Suprapubic skin (tissue), 3 donors: ENCODE measurements around the gene CLCF1.

Experiments used
- POLR2AphosphoS5 ChIP-seq, 3 donors: sonication (generic); formaldehyde crosslinking; IDR thresholded peaks; one replicate each; pipeline ENCODE4 v1.6.1; 2017; ENCODE audit warnings: antibody characterized with exemption in 3 of 3
- TF ChIP-seq, protein P1 (sequence below), 2 donors: fragments of 200-600 bp in 1 of 2; fragments of 450-650 bp in 1 of 2; sonication (generic) in 1 of 2; IDR thresholded peaks; one replicate each; pipeline ENCODE4 v1.5.1; 2016 to 2019; ENCODE audit warnings: antibody characterized with exemption in 2 of 2, mild to moderate bottlenecking in 1 of 2, moderate library complexity in 1 of 2

DNA sequence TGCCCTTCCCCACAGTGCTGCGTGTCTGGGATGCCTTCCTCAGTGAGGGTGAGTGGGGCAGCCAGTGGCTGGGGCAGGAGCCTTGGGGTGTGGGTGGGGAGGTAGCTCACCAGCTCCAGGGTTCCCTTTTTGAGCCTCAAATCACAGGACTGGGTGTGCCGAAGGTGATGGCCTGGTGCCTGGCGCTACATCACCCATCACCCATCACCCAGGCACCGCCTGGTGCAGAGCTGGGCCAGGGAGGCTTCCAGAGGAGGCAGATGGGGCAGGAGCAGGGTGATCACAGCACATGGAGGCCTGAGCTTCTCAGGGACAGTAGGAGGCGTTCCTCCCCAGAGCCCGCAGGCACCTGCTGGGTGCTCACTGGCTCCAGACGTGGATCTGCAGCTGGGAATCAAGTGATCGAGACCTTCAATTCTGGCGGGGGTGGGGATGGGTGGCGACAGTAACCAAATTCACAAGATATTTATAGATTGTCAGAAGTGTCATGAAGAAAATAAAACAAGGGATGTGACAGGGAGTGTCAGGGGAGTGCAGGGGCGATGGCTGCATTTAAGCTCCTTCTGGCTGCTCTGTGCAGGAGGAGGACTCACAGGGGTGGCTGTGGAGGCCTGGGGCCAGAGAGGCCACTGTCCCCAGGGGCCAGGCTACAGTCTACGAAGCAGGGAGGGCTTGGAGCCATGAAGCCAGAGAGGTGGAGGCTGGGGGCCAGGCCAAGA is 33.7 kb upstream of the CLCF1 start:
- TF ChIP-seq, protein P1, sequence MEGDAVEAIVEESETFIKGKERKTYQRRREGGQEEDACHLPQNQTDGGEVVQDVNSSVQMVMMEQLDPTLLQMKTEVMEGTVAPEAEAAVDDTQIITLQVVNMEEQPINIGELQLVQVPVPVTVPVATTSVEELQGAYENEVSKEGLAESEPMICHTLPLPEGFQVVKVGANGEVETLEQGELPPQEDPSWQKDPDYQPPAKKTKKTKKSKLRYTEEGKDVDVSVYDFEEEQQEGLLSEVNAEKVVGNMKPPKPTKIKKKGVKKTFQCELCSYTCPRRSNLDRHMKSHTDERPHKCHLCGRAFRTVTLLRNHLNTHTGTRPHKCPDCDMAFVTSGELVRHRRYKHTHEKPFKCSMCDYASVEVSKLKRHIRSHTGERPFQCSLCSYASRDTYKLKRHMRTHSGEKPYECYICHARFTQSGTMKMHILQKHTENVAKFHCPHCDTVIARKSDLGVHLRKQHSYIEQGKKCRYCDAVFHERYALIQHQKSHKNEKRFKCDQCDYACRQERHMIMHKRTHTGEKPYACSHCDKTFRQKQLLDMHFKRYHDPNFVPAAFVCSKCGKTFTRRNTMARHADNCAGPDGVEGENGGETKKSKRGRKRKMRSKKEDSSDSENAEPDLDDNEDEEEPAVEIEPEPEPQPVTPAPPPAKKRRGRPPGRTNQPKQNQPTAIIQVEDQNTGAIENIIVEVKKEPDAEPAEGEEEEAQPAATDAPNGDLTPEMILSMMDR (IDR thresholded peaks at IDR 0.05): no peak
- no peak for TF ChIP-seq POLR2AphosphoS5 (IDR thresholded peaks at IDR 0.05)
